HepG2 (cell line): Measurements from ENCODE around the gene XAF1. TPM values are rescaled to one million over a fixed set of nuclear protein-coding genes. Genes with fewer than 3 reads are reported as not detected.

ENCODE experiments used
- ESRRA ChIP-seq: sonication (generic); formaldehyde crosslinking; IDR thresholded peaks from 2 replicates; pipeline ENCODE4 v1.5.1; 2020; ENCODE audit warnings: mild to moderate bottlenecking, low read depth, missing genetic modification reagents
- GATA4 ChIP-seq: sonication (generic); IDR thresholded peaks from 2 replicates; pipeline ENCODE4 v1.6.1; 2016; ENCODE audit warnings: antibody characterized with exemption, low read depth, borderline replicate concordance
- JUND ChIP-seq: sonication (generic); formaldehyde crosslinking; IDR thresholded peaks from 2 replicates; pipeline ENCODE4 v1.8.0; 2022; ENCODE audit warnings: mild to moderate bottlenecking, missing genetic modification reagents
- MYNN ChIP-seq: sonication (generic); formaldehyde crosslinking; IDR thresholded peaks from 2 replicates; pipeline ENCODE4 v1.4.0; 2020; ENCODE audit warnings: mild to moderate bottlenecking, low read depth, missing genetic modification reagents
- U2AF1 ChIP-seq: fragments of 200-400 bp; formaldehyde crosslinking; optimal IDR thresholded peaks from 2 replicates; pipeline ENCODE3; 2017; ENCODE audit warnings: mild to moderate bottlenecking, low read depth, low read length
- ZC3H13 ChIP-seq: sonication (generic); formaldehyde crosslinking; IDR thresholded peaks from 2 replicates; pipeline ENCODE4 v1.8.1; 2023; ENCODE audit warnings: mild to moderate bottlenecking, missing genetic modification reagents, moderate library complexity
- ZNF230 ChIP-seq: sonication (generic); formaldehyde crosslinking; IDR thresholded peaks from 2 replicates; pipeline ENCODE4 v1.4.0; 2020; ENCODE audit warnings: mild to moderate bottlenecking, missing genetic modification reagents
- ZNF383 ChIP-seq: sonication (generic); formaldehyde crosslinking; IDR thresholded peaks from 2 replicates; pipeline ENCODE4 v1.4.0; 2020; ENCODE audit warnings: missing genetic modification reagents, mild to moderate bottlenecking, borderline replicate concordance
- ZNF703 ChIP-seq: sonication (generic); formaldehyde crosslinking; IDR thresholded peaks from 2 replicates; pipeline ENCODE4 v1.5.1; 2020; ENCODE audit warnings: missing genetic modification reagents, mild to moderate bottlenecking, moderate library complexity, borderline replicate concordance
- ZNF775 ChIP-seq: sonication (generic); formaldehyde crosslinking; IDR thresholded peaks from 2 replicates; pipeline ENCODE4 v1.4.0; 2020; ENCODE audit warnings: missing genetic modification reagents, mild to moderate bottlenecking, moderate library complexity, borderline replicate concordance
- ZSCAN25 ChIP-seq: sonication (generic); formaldehyde crosslinking; IDR thresholded peaks from 2 replicates; pipeline ENCODE4 v1.8.0; 2022; ENCODE audit warnings: mild to moderate bottlenecking, missing genetic modification reagents
- polyA plus RNA-seq, 8 experiments: library from polyadenylated mRNA; depleted of rRNA in 3 of 8; stranded (reverse) in 7 of 8; unstranded in 1 of 8; fragments of >200 nt; fragmentation: Illumina TruSeq in 4 of 8; extraction: Trizol in 4 of 8; gene quantifications; 2 replicates each; pipeline versions ENCODE4 v1.2.1 to v1.2.3, GENCODE V29; 2011 to 2016; ENCODE audit warnings: low read depth in 4 of 8, missing spikeins in 1 of 8, mixed read lengths in 1 of 8; ENCODE audit not compliant: insufficient read depth in 1 of 8
- total RNA-seq, 5 experiments: library from RNA; depleted of rRNA; stranded (reverse); fragments of >200 nt; fragmentation: Illumina TruSeq; extraction: Trizol; gene quantifications; 2 replicates each; pipeline ENCODE4 v1.2.3, GENCODE V29; 2016; ENCODE audit warnings: low read depth in 1 of 5
- TF ChIP-seq, protein P1 (sequence below): sonication (generic); formaldehyde crosslinking; IDR thresholded peaks from 2 replicates; pipeline ENCODE4 v1.4.0; 2020; ENCODE audit warnings: missing genetic modification reagents, borderline replicate concordance
- TF ChIP-seq, protein P2 (sequence below): sonication (generic); formaldehyde crosslinking; conservative IDR thresholded peaks from 2 replicates; pipeline ENCODE4 v1.8.0; 2022; ENCODE audit warnings: mild to moderate bottlenecking, moderate library complexity, missing genetic modification reagents
- TF ChIP-seq, protein P3 (sequence below): sonication (generic); formaldehyde crosslinking; IDR thresholded peaks from 2 replicates; pipeline ENCODE4 v1.5.1; 2020; ENCODE audit warnings: mild to moderate bottlenecking, missing genetic modification reagents, moderate library complexity
- TF ChIP-seq, protein P4 (sequence below): sonication (generic); formaldehyde crosslinking; IDR thresholded peaks from 2 replicates; pipeline ENCODE4 v1.4.0; 2020; ENCODE audit warnings: missing genetic modification reagents
- TF ChIP-seq, protein P5 (sequence below): sonication (generic); formaldehyde crosslinking; IDR thresholded peaks from 2 replicates; pipeline ENCODE4 v1.4.0; 2020; ENCODE audit warnings: missing genetic modification reagents, borderline replicate concordance
- TF ChIP-seq, protein P6 (sequence below): sonication (generic); formaldehyde crosslinking; IDR thresholded peaks from 2 replicates; pipeline ENCODE4 v1.4.0; 2020; ENCODE audit warnings: missing genetic modification reagents, borderline replicate concordance

The XAF1 gene
- total and polyA plus RNA-seq, 2 of the 13 experiments (the other 11 are each of a cell fraction or from before 2014, with no cell fraction given) = 1.2 to 2.4 TPM

DNA sequence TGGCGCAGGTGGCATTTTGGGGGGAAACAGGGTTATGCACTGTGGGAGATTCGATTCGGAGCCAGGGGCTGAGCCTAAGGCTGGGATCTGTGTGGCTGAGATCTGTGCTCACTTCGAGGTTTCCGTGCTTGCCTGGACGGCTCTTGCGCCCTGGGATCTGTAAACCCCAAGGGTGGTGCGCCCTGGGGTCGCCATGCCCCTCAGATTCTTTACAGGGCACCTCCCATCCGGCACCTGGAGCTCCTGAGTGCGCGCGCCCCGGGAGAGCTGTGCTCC, 43.1 kb upstream of the XAF1 start (continued):
- TF ChIP-seq, protein P1, sequence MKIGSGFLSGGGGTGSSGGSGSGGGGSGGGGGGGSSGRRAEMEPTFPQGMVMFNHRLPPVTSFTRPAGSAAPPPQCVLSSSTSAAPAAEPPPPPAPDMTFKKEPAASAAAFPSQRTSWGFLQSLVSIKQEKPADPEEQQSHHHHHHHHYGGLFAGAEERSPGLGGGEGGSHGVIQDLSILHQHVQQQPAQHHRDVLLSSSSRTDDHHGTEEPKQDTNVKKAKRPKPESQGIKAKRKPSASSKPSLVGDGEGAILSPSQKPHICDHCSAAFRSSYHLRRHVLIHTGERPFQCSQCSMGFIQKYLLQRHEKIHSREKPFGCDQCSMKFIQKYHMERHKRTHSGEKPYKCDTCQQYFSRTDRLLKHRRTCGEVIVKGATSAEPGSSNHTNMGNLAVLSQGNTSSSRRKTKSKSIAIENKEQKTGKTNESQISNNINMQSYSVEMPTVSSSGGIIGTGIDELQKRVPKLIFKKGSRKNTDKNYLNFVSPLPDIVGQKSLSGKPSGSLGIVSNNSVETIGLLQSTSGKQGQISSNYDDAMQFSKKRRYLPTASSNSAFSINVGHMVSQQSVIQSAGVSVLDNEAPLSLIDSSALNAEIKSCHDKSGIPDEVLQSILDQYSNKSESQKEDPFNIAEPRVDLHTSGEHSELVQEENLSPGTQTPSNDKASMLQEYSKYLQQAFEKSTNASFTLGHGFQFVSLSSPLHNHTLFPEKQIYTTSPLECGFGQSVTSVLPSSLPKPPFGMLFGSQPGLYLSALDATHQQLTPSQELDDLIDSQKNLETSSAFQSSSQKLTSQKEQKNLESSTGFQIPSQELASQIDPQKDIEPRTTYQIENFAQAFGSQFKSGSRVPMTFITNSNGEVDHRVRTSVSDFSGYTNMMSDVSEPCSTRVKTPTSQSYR (CRISPR knock-in tag) = no peak
- TF ChIP-seq ZNF383 (CRISPR knock-in tag) = peak; percentile 89; the same call in 1 of the 2 replicates
- TF ChIP-seq GATA4 = no peak
- TF ChIP-seq MYNN (CRISPR knock-in tag) = no peak
- TF ChIP-seq ZNF775 (CRISPR knock-in tag) = peak; percentile 41; the same call in 1 of the 2 replicates
- TF ChIP-seq ZNF703 = no peak
- 0 out of 2 replicates have a peak, but pooled peaks have one; percentile 27 for TF ChIP-seq ESRRA (CRISPR knock-in tag)
- TF ChIP-seq ZC3H13 (CRISPR knock-in tag) = no peak
- TF ChIP-seq U2AF1 = no peak
- TF ChIP-seq, protein P2, sequence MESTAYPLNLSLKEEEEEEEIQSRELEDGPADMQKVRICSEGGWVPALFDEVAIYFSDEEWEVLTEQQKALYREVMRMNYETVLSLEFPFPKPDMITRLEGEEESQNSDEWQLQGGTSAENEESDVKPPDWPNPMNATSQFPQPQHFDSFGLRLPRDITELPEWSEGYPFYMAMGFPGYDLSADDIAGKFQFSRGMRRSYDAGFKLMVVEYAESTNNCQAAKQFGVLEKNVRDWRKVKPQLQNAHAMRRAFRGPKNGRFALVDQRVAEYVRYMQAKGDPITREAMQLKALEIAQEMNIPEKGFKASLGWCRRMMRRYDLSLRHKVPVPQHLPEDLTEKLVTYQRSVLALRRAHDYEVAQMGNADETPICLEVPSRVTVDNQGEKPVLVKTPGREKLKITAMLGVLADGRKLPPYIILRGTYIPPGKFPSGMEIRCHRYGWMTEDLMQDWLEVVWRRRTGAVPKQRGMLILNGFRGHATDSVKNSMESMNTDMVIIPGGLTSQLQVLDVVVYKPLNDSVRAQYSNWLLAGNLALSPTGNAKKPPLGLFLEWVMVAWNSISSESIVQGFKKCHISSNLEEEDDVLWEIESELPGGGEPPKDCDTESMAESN (CRISPR knock-in tag) = no peak
- TF ChIP-seq, protein P3, sequence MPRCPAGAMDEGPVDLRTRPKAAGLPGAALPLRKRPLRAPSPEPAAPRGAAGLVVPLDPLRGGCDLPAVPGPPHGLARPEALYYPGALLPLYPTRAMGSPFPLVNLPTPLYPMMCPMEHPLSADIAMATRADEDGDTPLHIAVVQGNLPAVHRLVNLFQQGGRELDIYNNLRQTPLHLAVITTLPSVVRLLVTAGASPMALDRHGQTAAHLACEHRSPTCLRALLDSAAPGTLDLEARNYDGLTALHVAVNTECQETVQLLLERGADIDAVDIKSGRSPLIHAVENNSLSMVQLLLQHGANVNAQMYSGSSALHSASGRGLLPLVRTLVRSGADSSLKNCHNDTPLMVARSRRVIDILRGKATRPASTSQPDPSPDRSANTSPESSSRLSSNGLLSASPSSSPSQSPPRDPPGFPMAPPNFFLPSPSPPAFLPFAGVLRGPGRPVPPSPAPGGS (CRISPR knock-in tag) = 0 out of 2 replicates have a peak, but pooled peaks have one; percentile 19
- TF ChIP-seq, protein P4, sequence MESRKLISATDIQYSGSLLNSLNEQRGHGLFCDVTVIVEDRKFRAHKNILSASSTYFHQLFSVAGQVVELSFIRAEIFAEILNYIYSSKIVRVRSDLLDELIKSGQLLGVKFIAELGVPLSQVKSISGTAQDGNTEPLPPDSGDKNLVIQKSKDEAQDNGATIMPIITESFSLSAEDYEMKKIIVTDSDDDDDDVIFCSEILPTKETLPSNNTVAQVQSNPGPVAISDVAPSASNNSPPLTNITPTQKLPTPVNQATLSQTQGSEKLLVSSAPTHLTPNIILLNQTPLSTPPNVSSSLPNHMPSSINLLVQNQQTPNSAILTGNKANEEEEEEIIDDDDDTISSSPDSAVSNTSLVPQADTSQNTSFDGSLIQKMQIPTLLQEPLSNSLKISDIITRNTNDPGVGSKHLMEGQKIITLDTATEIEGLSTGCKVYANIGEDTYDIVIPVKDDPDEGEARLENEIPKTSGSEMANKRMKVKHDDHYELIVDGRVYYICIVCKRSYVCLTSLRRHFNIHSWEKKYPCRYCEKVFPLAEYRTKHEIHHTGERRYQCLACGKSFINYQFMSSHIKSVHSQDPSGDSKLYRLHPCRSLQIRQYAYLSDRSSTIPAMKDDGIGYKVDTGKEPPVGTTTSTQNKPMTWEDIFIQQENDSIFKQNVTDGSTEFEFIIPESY (CRISPR knock-in tag) = no peak
- TF ChIP-seq, protein P5, sequence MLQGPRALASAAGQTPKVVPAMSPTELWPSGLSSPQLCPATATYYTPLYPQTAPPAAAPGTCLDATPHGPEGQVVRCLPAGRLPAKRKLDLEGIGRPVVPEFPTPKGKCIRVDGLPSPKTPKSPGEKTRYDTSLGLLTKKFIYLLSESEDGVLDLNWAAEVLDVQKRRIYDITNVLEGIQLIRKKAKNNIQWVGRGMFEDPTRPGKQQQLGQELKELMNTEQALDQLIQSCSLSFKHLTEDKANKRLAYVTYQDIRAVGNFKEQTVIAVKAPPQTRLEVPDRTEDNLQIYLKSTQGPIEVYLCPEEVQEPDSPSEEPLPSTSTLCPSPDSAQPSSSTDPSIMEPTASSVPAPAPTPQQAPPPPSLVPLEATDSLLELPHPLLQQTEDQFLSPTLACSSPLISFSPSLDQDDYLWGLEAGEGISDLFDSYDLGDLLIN (CRISPR knock-in tag) = no peak; the same call in 1 of the 2 replicates
- no peak for TF ChIP-seq JUND (CRISPR knock-in tag)
- no peak for TF ChIP-seq ZNF230 (CRISPR knock-in tag)
- TF ChIP-seq, protein P6, sequence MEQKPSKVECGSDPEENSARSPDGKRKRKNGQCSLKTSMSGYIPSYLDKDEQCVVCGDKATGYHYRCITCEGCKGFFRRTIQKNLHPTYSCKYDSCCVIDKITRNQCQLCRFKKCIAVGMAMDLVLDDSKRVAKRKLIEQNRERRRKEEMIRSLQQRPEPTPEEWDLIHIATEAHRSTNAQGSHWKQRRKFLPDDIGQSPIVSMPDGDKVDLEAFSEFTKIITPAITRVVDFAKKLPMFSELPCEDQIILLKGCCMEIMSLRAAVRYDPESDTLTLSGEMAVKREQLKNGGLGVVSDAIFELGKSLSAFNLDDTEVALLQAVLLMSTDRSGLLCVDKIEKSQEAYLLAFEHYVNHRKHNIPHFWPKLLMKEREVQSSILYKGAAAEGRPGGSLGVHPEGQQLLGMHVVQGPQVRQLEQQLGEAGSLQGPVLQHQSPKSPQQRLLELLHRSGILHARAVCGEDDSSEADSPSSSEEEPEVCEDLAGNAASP (CRISPR knock-in tag) = no peak
- TF ChIP-seq ZSCAN25 (CRISPR knock-in tag) = no peak
